D341Med (cell line): ENCODE measurements around the gene COBL.

Experiments
- DNase-seq: peaks from one replicate; pipeline ENCODE4 v3.0.0; 2012; ENCODE audit warnings: low spot score

Gene COBL

GRCh38 chr7:51046482-51046881 is 270.1 kb downstream of the COBL start:
- no peak for DNase-seq

DNA sequence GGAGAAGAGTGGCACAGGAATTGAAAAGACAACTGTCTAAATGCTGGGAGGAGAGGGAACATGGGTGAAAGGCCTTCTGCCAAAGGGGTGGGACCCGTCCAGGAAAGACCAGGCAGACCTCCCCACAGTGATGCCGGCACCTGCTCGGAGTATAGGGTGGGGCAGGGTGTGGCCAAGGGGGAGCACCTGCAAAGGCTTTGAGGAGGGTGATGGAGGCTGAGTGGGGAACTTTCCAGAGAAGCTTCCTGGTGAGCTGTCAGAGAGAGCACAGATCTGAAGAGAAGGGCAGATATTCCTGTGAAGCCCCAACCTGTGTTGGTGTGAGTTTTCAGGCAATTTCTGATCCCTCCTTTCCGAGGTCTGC is 270.5 kb downstream of the COBL start:
- no peak for DNase-seq

GRCh38 chr7:51045319-51046102 is 271.1 kb downstream of the COBL start:
- DNase-seq: no peak

DNA sequence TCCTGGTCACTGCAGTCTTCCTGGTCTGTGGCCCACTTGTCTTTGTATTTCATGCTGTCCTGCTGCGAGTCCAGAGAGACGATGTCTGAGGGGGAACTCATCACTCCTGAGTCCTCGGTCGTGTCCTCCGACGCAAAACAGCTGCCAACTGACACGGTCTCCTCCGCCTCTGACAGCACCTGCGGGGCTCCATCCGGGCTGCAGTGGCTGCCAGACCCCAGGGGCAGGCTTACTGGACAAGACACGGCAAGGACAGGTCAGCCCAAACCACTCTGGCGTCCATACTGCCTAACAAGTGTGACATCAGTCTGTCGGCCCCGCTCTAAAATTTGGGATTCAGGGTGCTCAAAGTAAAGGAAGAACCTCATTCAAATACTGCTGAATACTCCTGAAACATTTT is 273.1 kb downstream of the COBL start:
- no peak for DNase-seq

DNA sequence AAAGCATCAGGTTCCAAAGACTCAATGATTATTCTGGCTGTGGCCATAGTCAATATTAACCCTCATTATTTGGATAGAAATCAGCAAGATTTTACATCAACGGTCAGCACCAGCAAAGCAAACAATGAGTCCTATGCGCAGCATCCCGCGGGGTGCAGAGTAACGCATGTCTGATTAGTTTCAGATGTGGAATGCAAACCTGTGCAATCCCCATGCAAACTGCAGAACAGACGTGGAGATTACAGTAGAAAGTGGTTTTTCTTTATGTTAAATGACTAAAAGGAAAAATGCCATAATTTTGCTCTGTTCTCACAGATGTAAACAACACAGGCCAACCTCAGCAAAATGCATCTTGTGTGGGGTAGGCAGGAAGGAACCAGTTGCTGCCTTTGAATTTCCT is 275.8 kb downstream of the COBL start:
- DNase-seq: no peak

GRCh38 chr7:51038573-51038972 is 278.0 kb downstream of the COBL start:
- DNase-seq: no peak

GRCh38 chr7:51035716-51036115 is 280.9 kb downstream of the COBL start:
- DNase-seq: no peak

- no peak for DNase-seq
Measured at GRCh38 chr7:51034521-51035264, 281.9 kb downstream of the COBL start.

DNA sequence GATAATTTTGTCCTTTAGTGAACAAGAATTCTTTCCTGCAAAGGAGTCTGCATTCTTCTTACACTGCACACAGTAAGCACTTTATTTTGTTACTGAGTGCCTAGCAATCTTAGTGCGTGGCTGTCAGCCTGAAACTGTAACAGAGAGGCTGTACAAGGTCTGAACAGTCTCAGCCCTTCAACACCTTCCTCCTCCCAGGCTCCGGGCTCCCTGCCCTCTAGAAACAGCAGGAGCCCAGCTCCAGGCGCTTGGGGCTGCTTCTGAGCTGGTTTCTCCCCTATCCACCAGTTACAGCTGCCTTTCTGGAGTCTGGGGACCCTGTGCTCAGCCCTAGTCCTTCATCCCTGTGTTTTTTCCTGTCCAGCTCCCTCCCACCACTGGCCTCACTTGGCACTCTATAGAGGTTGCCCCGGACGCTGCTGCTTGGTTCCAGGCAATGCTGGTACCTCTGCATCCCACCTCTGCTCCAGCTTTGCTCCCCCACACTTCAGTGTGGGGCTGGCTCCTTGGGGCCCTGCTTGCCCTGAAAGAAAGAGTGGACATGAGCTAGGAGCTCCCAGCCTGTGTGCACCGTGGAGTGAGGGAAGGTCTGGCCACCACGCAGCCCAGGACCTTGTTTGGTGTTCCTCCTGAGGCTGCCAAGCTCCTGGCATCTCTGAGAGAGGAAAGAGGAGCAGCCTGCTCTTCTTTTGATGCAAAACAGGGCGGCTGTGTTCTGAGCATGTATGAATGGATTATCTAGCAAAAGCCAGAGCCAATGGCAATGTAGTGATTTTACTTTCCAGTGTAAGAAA is 282.7 kb downstream of the COBL start:
- DNase-seq: no peak

- DNase-seq: no peak
Measured at GRCh38 chr7:51031791-51032515, 284.7 kb downstream of the COBL start.

DNA sequence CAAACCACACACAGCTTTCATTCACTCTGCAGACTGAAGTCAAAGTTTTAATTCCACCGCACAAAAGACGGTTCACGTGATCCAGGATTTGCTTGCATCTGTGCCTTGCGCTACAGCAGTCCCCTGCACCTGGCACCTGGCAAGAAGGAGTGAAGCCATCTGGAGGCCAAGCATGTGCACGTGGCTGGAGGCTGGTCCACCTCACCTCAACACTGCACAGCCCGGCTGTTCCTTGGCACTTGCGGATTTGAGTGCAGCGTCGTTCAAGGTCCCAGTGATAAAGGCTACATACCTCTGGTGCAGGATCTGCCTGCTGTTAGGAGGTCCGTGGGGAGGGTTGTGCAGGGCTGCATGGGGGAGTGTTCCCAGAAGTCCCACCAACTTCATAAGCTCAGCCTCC is 285.4 kb downstream of the COBL start:
- no peak for DNase-seq

DNA sequence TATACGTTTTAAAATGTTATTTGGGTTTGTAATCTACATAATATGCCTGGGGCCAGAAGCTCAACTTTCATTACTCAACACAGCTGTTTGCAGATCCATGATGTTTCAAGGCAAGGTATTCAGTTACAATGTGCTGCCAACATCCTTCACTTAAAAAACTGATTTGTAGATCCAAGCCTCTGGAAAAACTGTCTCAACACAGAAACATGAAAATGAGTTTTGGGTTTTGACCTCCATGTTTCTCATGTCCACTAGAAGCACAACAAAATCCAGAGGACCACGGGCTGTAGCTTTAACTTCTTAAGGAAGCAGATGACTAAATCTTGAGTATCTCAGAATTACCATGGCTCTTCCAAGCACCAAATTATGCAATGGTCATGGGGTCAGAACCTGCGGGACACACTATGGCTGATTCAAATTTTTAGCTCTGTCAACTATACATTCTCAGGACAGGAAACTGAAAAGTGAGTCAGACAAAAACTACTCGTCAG is 286.9 kb downstream of the COBL start:
- DNase-seq: no peak

DNA sequence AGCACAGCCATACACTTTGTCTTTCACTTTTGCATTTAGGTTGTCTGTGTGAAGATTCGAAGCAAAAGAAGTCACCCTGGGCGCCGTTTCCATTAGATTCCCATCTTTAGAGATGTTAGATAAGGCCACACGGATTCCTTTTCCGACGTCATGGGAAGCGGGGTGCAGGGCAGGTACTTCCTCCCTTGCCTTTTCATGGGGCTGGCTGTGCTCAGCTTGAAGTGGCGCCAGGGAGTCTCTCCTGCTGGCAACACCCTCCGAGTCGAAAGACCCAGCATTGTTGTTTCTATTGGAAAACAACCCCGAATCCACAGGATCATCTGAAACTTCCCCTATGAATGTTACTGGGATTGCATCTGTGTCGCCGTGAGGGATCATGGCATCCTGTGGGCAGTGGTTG is 287.5 kb downstream of the COBL start:
- no peak for DNase-seq

DNA sequence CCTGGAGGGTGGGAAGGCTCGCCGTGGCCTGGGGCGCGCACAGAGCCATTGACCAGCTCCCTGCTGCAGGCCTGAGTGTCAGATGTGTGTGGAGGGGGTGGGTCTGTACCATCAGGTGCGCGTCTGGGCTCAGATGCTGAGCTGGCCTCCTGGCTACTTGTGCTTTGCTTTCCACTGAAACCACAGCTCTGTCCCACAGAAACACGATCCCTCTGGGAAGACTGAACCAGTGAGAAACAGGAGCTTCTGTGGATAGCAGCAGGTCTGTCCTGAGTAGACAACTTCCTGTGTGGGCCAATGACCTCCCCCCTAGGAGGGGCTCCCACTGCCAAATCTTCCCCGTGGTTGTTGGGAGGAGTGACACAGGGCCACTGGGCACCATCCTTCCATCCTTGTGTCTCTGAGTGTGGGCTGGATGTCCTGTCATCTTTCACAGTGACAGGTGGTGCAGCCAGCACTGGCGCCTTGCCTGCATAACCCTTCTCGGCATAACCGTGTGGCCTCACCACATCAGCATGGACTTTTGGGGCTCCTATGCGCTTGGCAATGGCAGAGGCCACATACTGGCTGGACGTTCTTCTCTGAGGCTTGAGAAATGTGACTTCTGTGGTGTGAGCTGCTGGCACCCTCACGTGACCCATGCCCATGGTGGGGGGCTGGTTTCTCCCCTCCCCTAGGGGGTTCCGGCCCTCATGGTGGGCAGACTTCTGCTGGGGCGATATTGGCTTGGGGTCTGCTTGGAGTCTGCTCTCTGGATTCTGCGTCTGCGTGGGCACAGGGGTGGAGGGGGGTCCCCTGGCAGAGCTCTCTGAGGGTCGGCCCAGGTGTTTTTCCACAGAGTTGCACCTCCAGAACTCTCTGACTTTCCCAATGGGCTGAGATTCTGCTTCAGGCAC is 288.4 kb downstream of the COBL start:
- no peak for DNase-seq

GRCh38 chr7:51027106-51027934 is 289.3 kb downstream of the COBL start:
- no peak for DNase-seq

DNA sequence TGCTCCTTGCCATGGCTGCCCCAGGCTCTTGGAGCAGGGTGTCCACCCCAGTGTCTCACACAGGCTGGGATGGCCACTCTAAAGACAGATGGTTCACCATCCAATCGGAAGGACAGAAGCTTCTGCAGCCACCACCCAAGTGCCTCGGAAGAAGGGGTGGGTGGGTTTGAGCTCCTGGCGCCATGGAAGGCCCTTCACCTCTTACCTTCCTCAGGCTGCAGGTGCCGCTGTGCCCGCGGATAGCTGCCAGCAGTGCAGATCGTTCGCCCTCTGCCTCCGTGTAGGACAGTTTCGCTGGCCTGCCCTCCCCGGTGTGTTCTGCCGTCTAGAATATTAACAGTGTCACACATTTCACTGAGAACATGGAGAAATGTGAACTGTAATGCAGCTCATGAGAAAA is 290.3 kb downstream of the COBL start:
- no peak for DNase-seq

GRCh38 chr7:51025668-51026067 is 290.9 kb downstream of the COBL start:
- no peak for DNase-seq

GRCh38 chr7:51024867-51025266 is 291.7 kb downstream of the COBL start:
- no peak for DNase-seq

GRCh38 chr7:51023547-51023946 is 293.1 kb downstream of the COBL start:
- no peak for DNase-seq

DNA sequence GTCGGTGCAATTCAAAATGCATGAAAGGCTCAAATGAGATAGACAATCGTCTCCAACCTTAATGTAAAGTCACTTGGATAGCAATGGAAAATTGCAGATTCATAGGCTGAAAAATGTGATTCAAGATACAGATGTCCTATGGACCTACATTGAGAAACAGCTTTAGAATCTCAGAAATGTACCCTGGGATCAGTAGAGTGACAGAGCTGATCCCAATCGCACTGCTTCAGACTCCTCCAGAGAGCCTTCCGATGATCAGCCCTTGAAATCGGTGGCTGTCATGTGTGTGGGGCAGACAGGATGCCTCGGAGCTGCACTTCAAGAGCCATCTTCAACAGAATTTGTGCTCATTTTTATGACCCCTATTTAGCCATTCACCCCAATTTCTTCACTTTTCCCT is 293.8 kb downstream of the COBL start:
- DNase-seq: no peak
